RWPE1 (cell line): ENCODE results near the gene USP43.
A peak's percentile ranks its signal among the peaks of the same experiment; 100 is the strongest.

Source experiments
- CTCF ChIA-PET: fragments of 350-600 bp; sonication (Branson Sonifier 250); formaldehyde crosslinking; extraction: SDS; loops from one replicate; lab custom pipeline; 2021; lab: Yijun Ruan, JAX
- POLR2A ChIA-PET: fragments of 400-600 bp; formaldehyde crosslinking; extraction: SDS; loops from one replicate; lab custom pipeline; 2020; ENCODE audit warnings: antibody characterized with exemption; ENCODE audit not compliant: low non-redundant PET; lab: Yijun Ruan, JAX
- DNase-seq: peaks from one replicate; pipeline ENCODE4 v3.0.0; 2012; ENCODE audit warnings: low spot score
- H3K27ac ChIP-seq: fragments of 450-650 bp; 2 replicates; pipeline ENCODE4 v1.5.1; 2017
- CTCF ChIP-seq: fragments of 450-650 bp; conservative IDR thresholded peaks from 2 replicates; pipeline ENCODE4 v1.5.1; 2017; ENCODE audit warnings: low read depth, mild to moderate bottlenecking

Gene USP43

GRCh38 chr17:9729735-9730420 is 84.6 kb downstream of the USP43 start:
- peak; percentile 75 for DNase-seq
- TF ChIP-seq CTCF: no peak
- POLR2A ChIA-PET: no interaction called here
- H3K27ac ChIP-seq: peak overlapping the region; percentile 32; the same call in 1 of the 2 replicates
- CTCF ChIA-PET: interaction anchor here (0.9 to 1.4 kb wide), 2 partner anchors 39 to 87 kb away, joined by 3 to 5 read pairs; no protein-coding TSS in a partner anchor

GRCh38 chr17:9750524-9750923 is 105.2 kb downstream of the USP43 start:
- no peak for DNase-seq
- CTCF ChIA-PET: interaction anchor here (1.0 kb wide), 1 partner anchor 122 kb away, joined by 3 read pairs; no protein-coding TSS in a partner anchor
- no peak for TF ChIP-seq CTCF
- POLR2A ChIA-PET: no interaction called here
- no peak overlapping the region for H3K27ac ChIP-seq

- no peak for TF ChIP-seq CTCF
- POLR2A ChIA-PET: no interaction called here
- no peak for DNase-seq
- no peak overlapping the region for H3K27ac ChIP-seq
- CTCF ChIA-PET: no interaction called here
Observed at GRCh38 chr17:9755083-9755482, 109.8 kb downstream of the USP43 start.

GRCh38 chr17:9760266-9760665 is 114.9 kb downstream of the USP43 start:
- DNase-seq: no peak
- ChIA-PET POLR2A (no interaction called here), CTCF (no interaction called here)
- no peak overlapping the region for H3K27ac ChIP-seq
- TF ChIP-seq CTCF: no peak

- ChIA-PET CTCF (no interaction called here), POLR2A (no interaction called here)
- no peak for TF ChIP-seq CTCF
- no peak for DNase-seq
- no peak overlapping the region for H3K27ac ChIP-seq
Observed at GRCh38 chr17:9763643-9764042, 118.3 kb downstream of the USP43 start.

- no peak for DNase-seq
- H3K27ac ChIP-seq: no peak overlapping the region
- no peak for TF ChIP-seq CTCF
- ChIA-PET POLR2A (no interaction called here), CTCF (interaction anchor here (0.6 kb wide), 1 partner anchor 27 kb away, joined by 4 read pairs; no protein-coding TSS in a partner anchor)
Observed at GRCh38 chr17:9765322-9765721, 120.0 kb downstream of the USP43 start.
